Stimulated activated CD8-positive, alpha-beta memory T cell treated with anti-CD3 and anti-CD28 coated beads, Interleukin-15, amount 100 ng/mL, for 4 hours (primary cell): Measurements from ENCODE around the gene GOLGA6C.
"Not testable (repeated sequence)": the region's sequence is repeated elsewhere in the genome, so short reads cannot be mapped to it uniquely, and the experiment has no call there.

Experiments used
- DNase-seq, 2 donors: peaks; one replicate each; pipeline ENCODE4 v3.0.0-alpha.2; 2020; ENCODE audit warnings: low read depth in 2 of 2

Gene GOLGA6C

DNA sequence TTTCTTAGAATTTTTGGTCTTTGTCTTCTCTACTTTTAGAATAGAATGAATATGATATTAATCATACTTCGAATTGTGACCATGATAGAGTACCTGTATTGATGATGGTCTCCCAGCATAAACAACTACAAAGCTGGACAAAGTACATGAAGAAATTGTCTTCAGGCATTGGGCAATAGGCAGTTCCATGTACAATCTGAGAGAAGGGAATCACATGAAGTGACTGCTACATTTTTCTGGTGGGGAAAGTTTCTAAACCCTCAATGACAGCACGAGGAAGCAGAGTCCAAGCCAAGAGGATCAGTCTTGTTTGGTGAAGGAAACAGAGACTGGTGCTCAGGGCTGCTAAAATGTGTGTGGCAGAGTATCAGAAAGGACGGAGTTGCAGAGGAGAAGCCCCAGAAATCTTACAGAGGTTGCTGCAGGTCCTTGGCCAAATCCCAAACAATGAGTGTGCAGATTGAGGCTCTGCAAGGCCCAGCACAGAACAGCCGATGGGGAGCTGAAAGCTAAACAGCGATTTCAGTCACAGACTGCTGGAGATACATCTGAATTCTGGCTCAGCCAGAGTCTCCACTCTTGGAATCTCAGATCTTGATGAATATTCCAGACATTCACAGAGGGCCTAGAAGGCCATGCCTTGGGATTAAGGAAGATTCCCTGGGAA, 61.2 kb downstream of the GOLGA6C start:
- DNase-seq = not testable (repeated sequence)
